ENCODE data around the gene PLEKHA7. TPM values are rescaled to one million over a fixed set of nuclear protein-coding genes. Genes with fewer than 3 reads are reported as not detected.
"Not testable (repeated sequence)": the region's sequence is repeated elsewhere in the genome, so short reads cannot be mapped to it uniquely, and the experiment has no call there.

PLEKHA7 gene
- total RNA-seq, 1 donor from 2014 or later = 0.78 TPM

GRCh38 chr11:16918543-16919182 lies 95.6 kb downstream of the PLEKHA7 start:
- not testable (repeated sequence) for DNase-seq (ENCODE audit: low read depth)

GRCh38 chr11:16917941-16918340 lies 96.3 kb downstream of the PLEKHA7 start:
- DNase-seq (ENCODE audit: low read depth) = no peak

GRCh38 chr11:16912692-16913111 lies 101.5 kb downstream of the PLEKHA7 start:
- no peak for DNase-seq (ENCODE audit: low read depth)

GRCh38 chr11:16911658-16912057 lies 102.6 kb downstream of the PLEKHA7 start:
- DNase-seq (ENCODE audit: low read depth) = no peak

GRCh38 chr11:16911186-16911585 lies 103.0 kb downstream of the PLEKHA7 start:
- DNase-seq (ENCODE audit: low read depth) = peak; percentile 34

- DNase-seq (ENCODE audit: low read depth) = no peak
These were observed 104.7 kb downstream of the PLEKHA7 start for GRCh38 chr11:16909359-16910035.

GRCh38 chr11:16905375-16905774 lies 108.8 kb downstream of the PLEKHA7 start:
- DNase-seq (ENCODE audit: low read depth) = no peak

- not testable (repeated sequence) for DNase-seq (ENCODE audit: low read depth)
These were observed 109.5 kb downstream of the PLEKHA7 start for GRCh38 chr11:16904761-16905160.

GRCh38 chr11:16902781-16903378 lies 111.3 kb downstream of the PLEKHA7 start:
- no peak for DNase-seq (ENCODE audit: low read depth)

GRCh38 chr11:16902182-16902581 lies 112.0 kb downstream of the PLEKHA7 start:
- DNase-seq (ENCODE audit: low read depth) = no peak

- no peak for DNase-seq (ENCODE audit: low read depth)
These were observed 113.7 kb downstream of the PLEKHA7 start for GRCh38 chr11:16900491-16900890.

GRCh38 chr11:16899708-16900303 lies 114.4 kb downstream of the PLEKHA7 start:
- no peak for DNase-seq (ENCODE audit: low read depth)

GRCh38 chr11:16898274-16898985 lies 115.8 kb downstream of the PLEKHA7 start:
- no peak for DNase-seq (ENCODE audit: low read depth)

- DNase-seq (ENCODE audit: low read depth) = no peak
These were observed 116.6 kb downstream of the PLEKHA7 start for GRCh38 chr11:16897470-16898061.

- no peak for DNase-seq (ENCODE audit: low read depth)
These were observed 117.3 kb downstream of the PLEKHA7 start for GRCh38 chr11:16896729-16897469.

GRCh38 chr11:16895306-16895705 lies 118.9 kb downstream of the PLEKHA7 start:
- DNase-seq (ENCODE audit: low read depth) = no peak

GRCh38 chr11:16893456-16894066 lies 120.7 kb downstream of the PLEKHA7 start:
- DNase-seq (ENCODE audit: low read depth) = no peak

GRCh38 chr11:16891964-16892363 lies 122.2 kb downstream of the PLEKHA7 start:
- DNase-seq (ENCODE audit: low read depth) = peak; percentile 28

- DNase-seq (ENCODE audit: low read depth) = no peak
These were observed 123.0 kb downstream of the PLEKHA7 start for GRCh38 chr11:16891165-16891564.

- DNase-seq (ENCODE audit: low read depth) = no peak
These were observed 123.8 kb downstream of the PLEKHA7 start for GRCh38 chr11:16890442-16890841.
